Endothelial cell of umbilical vein (primary cell): Measurements from ENCODE around the gene UTF1. TPM values are rescaled to one million over a fixed set of nuclear protein-coding genes. Genes with fewer than 3 reads are reported as not detected.

ENCODE experiments used
- BruUV-seq: library from RNA; stranded (reverse); fragments of 400-500 nt; replicated peaks from 2 replicates; lab custom pipeline; 2021; lab: Mats Ljungman, UMichigan
- CTCF ChIA-PET: fragments of 300-600, 350-600 bp; sonication (Branson Sonifier 250); formaldehyde crosslinking; loops from one replicate; lab custom pipeline; 2021; ENCODE audit warnings: antibody characterized with exemption, inconsistent platforms; lab: Charles Lee
- POLR2A ChIA-PET: fragments of 300-600, 350-600 bp; sonication (Branson Sonifier 250); formaldehyde crosslinking; loops from one replicate; lab custom pipeline; 2021; ENCODE audit warnings: antibody characterized with exemption, inconsistent platforms; lab: Charles Lee
- DNase-seq: peaks from one replicate; pipeline ENCODE4 v3.0.0-alpha.2; 2011; ENCODE audit warnings: low read depth, low spot score
- FAIRE-seq: peaks from 2 replicates; lab custom pipeline; 2011; peaks lifted over from hg19 to GRCh38; lab: Jason Lieb, UNC
- H2AFZ ChIP-seq: 2 replicates; pipeline ENCODE4 v1.6.0; 2012; ENCODE audit warnings: low read depth, low read length, control low read depth, inconsistent platforms
- H3K27ac ChIP-seq: 2 replicates; pipeline ENCODE4 v1.5.1; 2011; ENCODE audit warnings: low read depth, mild to moderate bottlenecking, control low read depth, low read length, moderate library complexity; ENCODE audit not compliant: insufficient read depth
- H3K27me3 ChIP-seq, 2 experiments: 2 replicates each; pipeline versions ENCODE4 v1.6.0 to v1.6.1; 2011; ENCODE audit warnings: low read length in 2 of 2, mixed read lengths in 1 of 2; ENCODE audit not compliant: control insufficient read depth in 2 of 2, insufficient read depth in 2 of 2
- H3K36me3 ChIP-seq, 2 experiments: 2 replicates in 1 of 2; 3 replicates in 1 of 2; pipeline ENCODE4 v1.5.1; 2011; ENCODE audit warnings: low read length in 2 of 2, mild to moderate bottlenecking in 1 of 2, moderate library complexity in 1 of 2; ENCODE audit not compliant: control insufficient read depth in 2 of 2, insufficient read depth in 2 of 2; ENCODE audit errors: extremely low read depth in 1 of 2
- H3K4me1 ChIP-seq: 3 replicates; pipeline ENCODE4 v1.5.1; 2011; ENCODE audit warnings: mild to moderate bottlenecking, low read length; ENCODE audit not compliant: control insufficient read depth, insufficient read depth; ENCODE audit errors: extremely low read depth
- H3K4me2 ChIP-seq: 2 replicates; pipeline ENCODE4 v1.6.1; 2011; ENCODE audit warnings: low read length, control low read depth, mixed read lengths; ENCODE audit not compliant: insufficient read depth
- H3K4me3 ChIP-seq, 3 experiments: fragments of 200-600 bp in 1 of 3; sonication (generic), shearing (Covaris generic) in 1 of 3; replicated peaks in 1 of 3; 2 replicates each; pipeline ENCODE4 v1.5.1; 2011 to 2016; ENCODE audit warnings: control low read depth in 3 of 3, low read length in 3 of 3, mild to moderate bottlenecking in 2 of 3, inconsistent platforms in 1 of 3, low read depth in 1 of 3, moderate library complexity in 1 of 3; ENCODE audit not compliant: insufficient read depth in 1 of 3
- H3K79me2 ChIP-seq: 2 replicates; pipeline ENCODE4 v1.6.0; 2012; ENCODE audit warnings: low read length, inconsistent platforms; ENCODE audit not compliant: control insufficient read depth, insufficient read depth
- H3K9ac ChIP-seq: replicated peaks from 2 replicates; pipeline ENCODE3; 2011; ENCODE audit warnings: low read length, control low read depth; ENCODE audit not compliant: insufficient read depth; ENCODE audit errors: extremely low read depth
- H3K9me1 ChIP-seq: replicated peaks from 3 replicates; pipeline ENCODE4 v1.6.0; 2011; ENCODE audit warnings: mild to moderate bottlenecking, low read length; ENCODE audit not compliant: control insufficient read depth, insufficient read depth; ENCODE audit errors: extremely low read depth
- H3K9me3 ChIP-seq: replicated peaks from 2 replicates; pipeline ENCODE4 v1.5.1; 2012; ENCODE audit warnings: low read length, inconsistent platforms; ENCODE audit not compliant: control insufficient read depth, insufficient read depth
- H4K20me1 ChIP-seq: replicated peaks from 2 replicates; pipeline ENCODE3; 2011; ENCODE audit warnings: mild to moderate bottlenecking, low read length; ENCODE audit not compliant: control insufficient read depth, insufficient read depth; ENCODE audit errors: extremely low read depth
- CTCF ChIP-seq, 2 donors: IDR thresholded peaks; 1 replicate in 1 of 2; 2 replicates in 1 of 2; pipeline ENCODE4 v1.5.1; 2011; ENCODE audit warnings: low read length in 2 of 2, mild to moderate bottlenecking in 2 of 2, moderate library complexity in 2 of 2, control low read depth in 1 of 2, inconsistent platforms in 1 of 2, low read depth in 1 of 2; ENCODE audit not compliant: insufficient read depth in 1 of 2; ENCODE audit errors: extremely low read depth in 1 of 2
- EZH2 ChIP-seq: IDR thresholded peaks from 2 replicates; pipeline ENCODE4 v1.6.1; 2012; ENCODE audit warnings: borderline replicate concordance, low read depth, mild to moderate bottlenecking, moderate library complexity, low read length, inconsistent platforms; ENCODE audit not compliant: severe bottlenecking
- FOS ChIP-seq: IDR thresholded peaks from 2 replicates; pipeline ENCODE4 v1.6.1; 2011; ENCODE audit warnings: mild to moderate bottlenecking, low read length, moderate library complexity, borderline replicate concordance; ENCODE audit not compliant: insufficient read depth
- GATA2 ChIP-seq: IDR thresholded peaks from 2 replicates; pipeline ENCODE4 v1.7.0; 2011; ENCODE audit warnings: low read depth, mild to moderate bottlenecking, moderate library complexity, mixed read lengths, low read length; ENCODE audit not compliant: insufficient read length, insufficient read depth
- JUN ChIP-seq: IDR thresholded peaks from 2 replicates; pipeline ENCODE4 v1.6.1; 2011; ENCODE audit warnings: borderline replicate concordance, low read depth; ENCODE audit not compliant: insufficient read length, insufficient read depth
- MAX ChIP-seq: IDR thresholded peaks from 2 replicates; pipeline ENCODE4 v1.6.1; 2011; ENCODE audit not compliant: insufficient read depth, insufficient read length
- MYC ChIP-seq: IDR thresholded peaks from one replicate; pipeline ENCODE4 v1.6.1; 2011; ENCODE audit warnings: mild to moderate bottlenecking, low read depth, low read length
- POLR2A ChIP-seq: IDR thresholded peaks from 2 replicates; pipeline ENCODE4 v1.6.1; 2012; ENCODE audit warnings: low read depth, mild to moderate bottlenecking, control low read depth, low read length
- POLR2AphosphoS5 ChIP-seq: IDR thresholded peaks from 2 replicates; pipeline ENCODE4 v1.6.1; 2012; ENCODE audit warnings: low read depth, mild to moderate bottlenecking, control low read depth, low read length, moderate library complexity; ENCODE audit not compliant: insufficient read depth
- dilution Hi-C: fragments of 300-500 bp; cut with MboI; formaldehyde crosslinking; loops from one replicate; pipeline ENCODE4 v1.15.0; 2019; ENCODE audit warnings: low sequenced_read_pairs; ENCODE audit not compliant: extremely low pct_ligation_motif_present
- intact Hi-C: fragments of 100-400 bp; cut with micrococcal nuclease; formaldehyde crosslinking; loops from one replicate; pipeline ENCODE4 v1.10.0; 2022
- polyA plus RNA-seq, 4 experiments: library from polyadenylated mRNA; depleted of rRNA in 3 of 4; stranded (reverse) in 3 of 4; unstranded in 1 of 4; fragments of >200 nt; gene quantifications; 2 replicates each; pipeline versions ENCODE4 v1.2.1 to v1.2.3, GENCODE V29; 2011 to 2012; ENCODE audit warnings: missing spikeins in 1 of 4
- total RNA-seq: library from RNA; stranded (reverse); gene quantifications from 2 replicates; pipeline ENCODE4 v1.2.3, GENCODE V29; 2021

The UTF1 gene
- total and polyA plus RNA-seq, 2 donors (not counting 3 experiments of a cell fraction or from before 2014, with no cell fraction given) = not detected

- H3K4me2 ChIP-seq = no peak overlapping the region
- H3K79me2 ChIP-seq = no peaks in the 10 kb centered on the region
- no peak overlapping the region for H3K9ac ChIP-seq
- no peak overlapping the region for H2AFZ ChIP-seq
- FAIRE-seq = no peak
- CTCF ChIA-PET = interaction anchor here (0.9 to 1.3 kb wide), 3 partner anchors 11 to 284 kb away, joined by 3 read pairs; no protein-coding TSS in a partner anchor
- no peak overlapping the region for H3K27ac ChIP-seq
- no peaks in the 10 kb centered on the region for H3K9me1 ChIP-seq
- no peaks in the 10 kb centered on the region for H3K36me3 ChIP-seq
- H4K20me1 ChIP-seq = no peaks in the 10 kb centered on the region
- H3K27me3 ChIP-seq = no peaks in the 10 kb centered on the region
- no peak for TF ChIP-seq FOS
- no peak for TF ChIP-seq EZH2
- TF ChIP-seq JUN = no peak
- TF ChIP-seq POLR2A = no peak
- TF ChIP-seq MYC = no peak
- no peak for TF ChIP-seq POLR2AphosphoS5
- TF ChIP-seq MAX = no peak
- no peak for TF ChIP-seq GATA2
- TF ChIP-seq CTCF (IDR thresholded peaks at IDR 0.05; ENCODE audit: extremely low read depth in 1 of 2, insufficient read depth in 1 of 2, low read depth in 1 of 2, low read length in 2 of 2) = no peak
- DNase-seq = no peak
- H3K4me3 ChIP-seq = no peak overlapping the region
- dilution Hi-C loops (no loop called here), intact Hi-C loops (no loop called here)
- no TSS peak for BruUV-seq
- H3K4me1 ChIP-seq = no peaks in the 10 kb centered on the region
- POLR2A ChIA-PET = no interaction called here
- H3K9me3 ChIP-seq = no peaks in the 10 kb centered on the region
These were observed 15.6 kb downstream of the UTF1 start for GRCh38 chr10:133245439-133246235.
